Inferior parietal cortex (tissue), 1 donor: ENCODE measurements around the gene MYH8.

Experiments
- DNase-seq: peaks from one replicate; pipeline ENCODE4 v3.0.0-alpha.2; 2016; ENCODE audit errors: extremely low spot score

MYH8 gene

GRCh38 chr17:10421900-10422542, at the start of gene MYH8:
Gene MYH8 (minus strand): TSS chr17:10421950. CDS start chr17:10420227, 1,723 bp downstream.
- no peak for DNase-seq

- no peak for DNase-seq
Observed at GRCh38 chr17:10469459-10469858, 47.7 kb upstream of the MYH8 start, which contains the start of gene MYH4. Gene MYH4 (minus strand): TSS chr17:10469559. CDS start chr17:10466745, 2,814 bp downstream.

- no peak for DNase-seq
Observed at GRCh38 chr17:10463402-10463801, 41.7 kb upstream of the MYH8 start.

GRCh38 chr17:10460062-10460461, 38.3 kb upstream of the MYH8 start:
- DNase-seq, result no peak

GRCh38 chr17:10458701-10459100, 37.0 kb upstream of the MYH8 start:
- DNase-seq, result no peak

- no peak for DNase-seq
Observed at GRCh38 chr17:10457952-10458351, 36.2 kb upstream of the MYH8 start.

GRCh38 chr17:10447026-10447931, 25.5 kb upstream of the MYH8 start:
- no peak for DNase-seq

GRCh38 chr17:10439816-10440215, 18.1 kb upstream of the MYH8 start:
- DNase-seq, result no peak

- DNase-seq, result no peak
Observed at GRCh38 chr17:10435096-10435495, 13.3 kb upstream of the MYH8 start.

GRCh38 chr17:10429421-10430045, 7.8 kb upstream of the MYH8 start:
- no peak for DNase-seq

GRCh38 chr17:10428781-10429180, 7.0 kb upstream of the MYH8 start:
- no peak for DNase-seq

GRCh38 chr17:10421211-10421610, 539 bp downstream of the MYH8 start:
- DNase-seq, result no peak

GRCh38 chr17:10420811-10421210, 939 bp downstream of the MYH8 start:
- no peak for DNase-seq

GRCh38 chr17:10417431-10417830, 4.3 kb downstream of the MYH8 start:
- DNase-seq, result no peak

- no peak for DNase-seq
Observed at GRCh38 chr17:10415161-10415560, 6.6 kb downstream of the MYH8 start.

GRCh38 chr17:10403589-10403988, 18.2 kb downstream of the MYH8 start:
- DNase-seq, result no peak

- DNase-seq, result no peak
Observed at GRCh38 chr17:10398352-10398751, 23.4 kb downstream of the MYH8 start.

- no peak for DNase-seq
Observed at GRCh38 chr17:10396524-10397163, 25.1 kb downstream of the MYH8 start.

GRCh38 chr17:10394201-10394887, 27.4 kb downstream of the MYH8 start:
- no peak for DNase-seq

GRCh38 chr17:10392880-10393279, 28.9 kb downstream of the MYH8 start:
- DNase-seq, result no peak

- DNase-seq, result no peak
Observed at GRCh38 chr17:10385871-10386270, 35.9 kb downstream of the MYH8 start.
